ENCODE measurements around the gene BRD3OS. TPM values are rescaled to one million over a fixed set of nuclear protein-coding genes. Genes with fewer than 3 reads are reported as not detected.

Gene BRD3OS
- total and polyA plus RNA-seq, 10 of the 15 experiments (the other 5 are each of a cell fraction or from before 2014, with no cell fraction given), result 2.1 to 13.7 (median 10.7) TPM

- TF ChIP-seq PRDM15 (CRISPR knock-in tag; IDR thresholded peaks at IDR 0.05) (no peak), TBL1XR1 (IDR thresholded peaks at IDR 0.05; ENCODE audit: low read depth, low read length) (no peak), NFYA (IDR thresholded peaks at IDR 0.05; ENCODE audit: borderline replicate concordance, low read depth, low read length) (no peak), CBX3 (IDR thresholded peaks at IDR 0.05; ENCODE audit: borderline replicate concordance, low read depth) (no peak), ZNF24 (IDR thresholded peaks at IDR 0.05) (no peak), FOXM1 (IDR thresholded peaks at IDR 0.05; ENCODE audit: low read depth, low read length) (no peak), ZBTB40 (IDR thresholded peaks at IDR 0.05; ENCODE audit: borderline replicate concordance) (no peak; the same call in 1 of the 2 replicates), ZNF274 (IDR thresholded peaks at IDR 0.05; ENCODE audit: insufficient read depth, insufficient read length) (no peak), CUX1 (IDR thresholded peaks at IDR 0.05; ENCODE audit: insufficient replicate concordance, low read depth, low read length) (no peak), SMARCA5 (IDR thresholded peaks at IDR 0.05) (no peak), PML (IDR thresholded peaks at IDR 0.05; ENCODE audit: low read length) (no peak), IKZF1 (conservative IDR thresholded peaks at IDR 0.05) (peak; percentile 63), NFYB (IDR thresholded peaks at IDR 0.05; ENCODE audit: insufficient read depth, low read depth, low read length) (no peak), CREB1 (IDR thresholded peaks at IDR 0.05; ENCODE audit: low read depth) (no peak)
- TF ChIP-seq, protein P1, sequence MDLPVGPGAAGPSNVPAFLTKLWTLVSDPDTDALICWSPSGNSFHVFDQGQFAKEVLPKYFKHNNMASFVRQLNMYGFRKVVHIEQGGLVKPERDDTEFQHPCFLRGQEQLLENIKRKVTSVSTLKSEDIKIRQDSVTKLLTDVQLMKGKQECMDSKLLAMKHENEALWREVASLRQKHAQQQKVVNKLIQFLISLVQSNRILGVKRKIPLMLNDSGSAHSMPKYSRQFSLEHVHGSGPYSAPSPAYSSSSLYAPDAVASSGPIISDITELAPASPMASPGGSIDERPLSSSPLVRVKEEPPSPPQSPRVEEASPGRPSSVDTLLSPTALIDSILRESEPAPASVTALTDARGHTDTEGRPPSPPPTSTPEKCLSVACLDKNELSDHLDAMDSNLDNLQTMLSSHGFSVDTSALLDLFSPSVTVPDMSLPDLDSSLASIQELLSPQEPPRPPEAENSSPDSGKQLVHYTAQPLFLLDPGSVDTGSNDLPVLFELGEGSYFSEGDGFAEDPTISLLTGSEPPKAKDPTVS (IDR thresholded peaks at IDR 0.05; ENCODE audit: low read depth, low read length), result no peak
Observed at GRCh38 chr9:134065612-134066419, 40.5 kb downstream of the BRD3OS start (continued).

All from GM12878 (cell line).